Liver (tissue), 3 donors: ENCODE results near the gene ELAC1.

Experiments
- GABPA ChIP-seq, 2 donors: IDR thresholded peaks in 1 of 2; conservative IDR thresholded peaks in 1 of 2; 2 replicates each; pipeline ENCODE4 v1.6.1; 2016; ENCODE audit warnings: antibody characterized with exemption in 2 of 2, mild to moderate bottlenecking in 1 of 2, moderate library complexity in 1 of 2
- HNF4A ChIP-seq, 2 donors: conservative IDR thresholded peaks; 2 replicates each; pipeline ENCODE4 v1.6.1; 2016; ENCODE audit warnings: antibody characterized with exemption in 2 of 2, mild to moderate bottlenecking in 2 of 2
- MAX ChIP-seq: IDR thresholded peaks from 2 replicates; pipeline ENCODE4 v1.6.1; 2016; ENCODE audit warnings: antibody characterized with exemption
- TAF1 ChIP-seq: conservative IDR thresholded peaks from 2 replicates; pipeline ENCODE4 v1.6.1; 2016; ENCODE audit warnings: antibody characterized with exemption, mild to moderate bottlenecking
- TF ChIP-seq, protein P1 (sequence below): fragments of 150-350 bp; IDR thresholded peaks from 2 replicates; pipeline ENCODE4 v1.5.1; 2017; ENCODE audit warnings: improper control_type of control experiment, low read depth, low read length; ENCODE audit not compliant: missing input control
- TF ChIP-seq, protein P2 (sequence below): IDR thresholded peaks from 2 replicates; pipeline ENCODE4 v1.6.1; 2016; ENCODE audit warnings: antibody characterized with exemption, mild to moderate bottlenecking
- TF ChIP-seq, protein P3 (sequence below): IDR thresholded peaks from 2 replicates; pipeline ENCODE4 v1.6.1; 2016; ENCODE audit warnings: antibody characterized with exemption
- donor health status: healthy.
- donor health status: healthy.

DNA sequence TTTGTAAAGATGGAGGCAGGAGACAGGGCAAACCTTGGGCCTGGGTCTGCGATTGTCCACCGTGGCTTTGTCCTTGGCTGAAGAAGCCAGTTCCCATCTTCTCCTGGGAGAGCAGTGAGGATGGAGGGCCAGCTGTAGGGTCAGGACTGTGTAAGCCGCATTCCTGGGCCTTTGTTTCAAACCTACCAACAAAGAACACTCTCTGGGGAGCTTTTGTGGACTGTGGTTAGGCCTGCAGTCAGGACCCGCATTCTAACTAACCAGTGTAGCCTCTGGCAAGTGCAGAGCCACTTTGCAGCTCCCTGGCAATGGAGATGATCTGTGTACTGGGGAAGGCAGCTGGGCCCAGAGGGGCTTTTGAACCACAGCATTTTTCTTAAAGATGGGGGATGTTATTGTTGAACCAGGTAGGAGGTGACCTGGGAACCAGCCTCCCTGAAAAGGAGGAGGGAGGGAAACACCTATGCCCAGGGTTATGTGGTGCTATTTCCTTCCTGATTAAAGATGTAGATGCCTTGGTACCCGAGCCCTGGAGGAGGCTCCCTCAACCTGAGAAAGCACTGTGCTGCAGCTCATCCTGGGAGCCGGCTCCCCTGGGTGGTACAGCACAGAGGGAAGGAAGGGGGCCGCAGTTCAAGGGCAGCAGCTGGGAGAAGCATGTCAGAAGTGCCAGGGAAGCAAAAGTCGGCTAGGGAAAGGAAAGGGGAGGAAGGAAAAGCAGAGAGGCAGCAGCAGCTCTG, 49.5 kb downstream of the ELAC1 start:
- TF ChIP-seq, protein P1, sequence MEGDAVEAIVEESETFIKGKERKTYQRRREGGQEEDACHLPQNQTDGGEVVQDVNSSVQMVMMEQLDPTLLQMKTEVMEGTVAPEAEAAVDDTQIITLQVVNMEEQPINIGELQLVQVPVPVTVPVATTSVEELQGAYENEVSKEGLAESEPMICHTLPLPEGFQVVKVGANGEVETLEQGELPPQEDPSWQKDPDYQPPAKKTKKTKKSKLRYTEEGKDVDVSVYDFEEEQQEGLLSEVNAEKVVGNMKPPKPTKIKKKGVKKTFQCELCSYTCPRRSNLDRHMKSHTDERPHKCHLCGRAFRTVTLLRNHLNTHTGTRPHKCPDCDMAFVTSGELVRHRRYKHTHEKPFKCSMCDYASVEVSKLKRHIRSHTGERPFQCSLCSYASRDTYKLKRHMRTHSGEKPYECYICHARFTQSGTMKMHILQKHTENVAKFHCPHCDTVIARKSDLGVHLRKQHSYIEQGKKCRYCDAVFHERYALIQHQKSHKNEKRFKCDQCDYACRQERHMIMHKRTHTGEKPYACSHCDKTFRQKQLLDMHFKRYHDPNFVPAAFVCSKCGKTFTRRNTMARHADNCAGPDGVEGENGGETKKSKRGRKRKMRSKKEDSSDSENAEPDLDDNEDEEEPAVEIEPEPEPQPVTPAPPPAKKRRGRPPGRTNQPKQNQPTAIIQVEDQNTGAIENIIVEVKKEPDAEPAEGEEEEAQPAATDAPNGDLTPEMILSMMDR, result no peak
- TF ChIP-seq MAX (no peak), HNF4A (conservative IDR thresholded peaks at IDR 0.05) (no peak), GABPA (IDR thresholded peaks at IDR 0.05 in 1 of 2, conservative IDR thresholded peaks at IDR 0.05 in 1 of 2) (no peak), TAF1 (no peak)
- TF ChIP-seq, protein P2, sequence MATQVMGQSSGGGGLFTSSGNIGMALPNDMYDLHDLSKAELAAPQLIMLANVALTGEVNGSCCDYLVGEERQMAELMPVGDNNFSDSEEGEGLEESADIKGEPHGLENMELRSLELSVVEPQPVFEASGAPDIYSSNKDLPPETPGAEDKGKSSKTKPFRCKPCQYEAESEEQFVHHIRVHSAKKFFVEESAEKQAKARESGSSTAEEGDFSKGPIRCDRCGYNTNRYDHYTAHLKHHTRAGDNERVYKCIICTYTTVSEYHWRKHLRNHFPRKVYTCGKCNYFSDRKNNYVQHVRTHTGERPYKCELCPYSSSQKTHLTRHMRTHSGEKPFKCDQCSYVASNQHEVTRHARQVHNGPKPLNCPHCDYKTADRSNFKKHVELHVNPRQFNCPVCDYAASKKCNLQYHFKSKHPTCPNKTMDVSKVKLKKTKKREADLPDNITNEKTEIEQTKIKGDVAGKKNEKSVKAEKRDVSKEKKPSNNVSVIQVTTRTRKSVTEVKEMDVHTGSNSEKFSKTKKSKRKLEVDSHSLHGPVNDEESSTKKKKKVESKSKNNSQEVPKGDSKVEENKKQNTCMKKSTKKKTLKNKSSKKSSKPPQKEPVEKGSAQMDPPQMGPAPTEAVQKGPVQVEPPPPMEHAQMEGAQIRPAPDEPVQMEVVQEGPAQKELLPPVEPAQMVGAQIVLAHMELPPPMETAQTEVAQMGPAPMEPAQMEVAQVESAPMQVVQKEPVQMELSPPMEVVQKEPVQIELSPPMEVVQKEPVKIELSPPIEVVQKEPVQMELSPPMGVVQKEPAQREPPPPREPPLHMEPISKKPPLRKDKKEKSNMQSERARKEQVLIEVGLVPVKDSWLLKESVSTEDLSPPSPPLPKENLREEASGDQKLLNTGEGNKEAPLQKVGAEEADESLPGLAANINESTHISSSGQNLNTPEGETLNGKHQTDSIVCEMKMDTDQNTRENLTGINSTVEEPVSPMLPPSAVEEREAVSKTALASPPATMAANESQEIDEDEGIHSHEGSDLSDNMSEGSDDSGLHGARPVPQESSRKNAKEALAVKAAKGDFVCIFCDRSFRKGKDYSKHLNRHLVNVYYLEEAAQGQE, result no peak
- TF ChIP-seq, protein P3, sequence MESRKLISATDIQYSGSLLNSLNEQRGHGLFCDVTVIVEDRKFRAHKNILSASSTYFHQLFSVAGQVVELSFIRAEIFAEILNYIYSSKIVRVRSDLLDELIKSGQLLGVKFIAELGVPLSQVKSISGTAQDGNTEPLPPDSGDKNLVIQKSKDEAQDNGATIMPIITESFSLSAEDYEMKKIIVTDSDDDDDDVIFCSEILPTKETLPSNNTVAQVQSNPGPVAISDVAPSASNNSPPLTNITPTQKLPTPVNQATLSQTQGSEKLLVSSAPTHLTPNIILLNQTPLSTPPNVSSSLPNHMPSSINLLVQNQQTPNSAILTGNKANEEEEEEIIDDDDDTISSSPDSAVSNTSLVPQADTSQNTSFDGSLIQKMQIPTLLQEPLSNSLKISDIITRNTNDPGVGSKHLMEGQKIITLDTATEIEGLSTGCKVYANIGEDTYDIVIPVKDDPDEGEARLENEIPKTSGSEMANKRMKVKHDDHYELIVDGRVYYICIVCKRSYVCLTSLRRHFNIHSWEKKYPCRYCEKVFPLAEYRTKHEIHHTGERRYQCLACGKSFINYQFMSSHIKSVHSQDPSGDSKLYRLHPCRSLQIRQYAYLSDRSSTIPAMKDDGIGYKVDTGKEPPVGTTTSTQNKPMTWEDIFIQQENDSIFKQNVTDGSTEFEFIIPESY, result no peak
